CD4-positive, alpha-beta T cell (primary cell): ENCODE results near the gene H1-8. TPM values are rescaled to one million over a fixed set of nuclear protein-coding genes. Genes with fewer than 3 reads are reported as not detected.

Experiments
- ATAC-seq: fragments of 200-7000 bp; cut with Tn5 transposase; one replicate; pipeline ENCODE4 v1.10.0; 2022; ENCODE audit warnings: mild to moderate bottlenecking; ENCODE audit not compliant: poor library complexity
- CTCF ChIA-PET: fragments of 350-600 bp; sonication (Branson Sonifier 250); formaldehyde crosslinking; loops from one replicate; lab custom pipeline; 2021; ENCODE audit warnings: antibody characterized with exemption, inconsistent platforms; lab: Charles Lee
- POLR2A ChIA-PET: fragments of 350-600 bp; sonication (Branson Sonifier 250); formaldehyde crosslinking; loops from one replicate; lab custom pipeline; 2021; ENCODE audit warnings: antibody characterized with exemption, inconsistent platforms; lab: Charles Lee
- DNase-seq, 14 experiments: peaks; one replicate each; pipeline ENCODE4 v3.0.0-alpha.2; 2013 to 2020; ENCODE audit warnings: mixed read lengths in 2 of 14
- H3K27ac ChIP-seq, 2 donors: one replicate each; pipeline versions ENCODE4 v1.5.1 to v1.7.0; 2013; ENCODE audit warnings: low read length in 2 of 2, low read depth in 1 of 2, mild to moderate bottlenecking in 1 of 2
- H3K27me3 ChIP-seq, 2 experiments: 1 replicate in 1 of 2; 2 replicates in 1 of 2; pipeline versions ENCODE4 v1.6.1 to v1.7.0; 2013; ENCODE audit warnings: low read length in 2 of 2, control low read depth in 1 of 2, mild to moderate bottlenecking in 1 of 2, moderate library complexity in 1 of 2; ENCODE audit not compliant: insufficient read depth in 2 of 2, control insufficient read depth in 1 of 2
- H3K36me3 ChIP-seq: one replicate; pipeline ENCODE4 v1.6.1; 2013; ENCODE audit warnings: low read length, control low read depth; ENCODE audit not compliant: insufficient read depth
- H3K4me1 ChIP-seq: one replicate; pipeline ENCODE4 v1.6.1; 2013; ENCODE audit warnings: low read length, control low read depth; ENCODE audit not compliant: insufficient read depth
- H3K4me3 ChIP-seq: one replicate; pipeline ENCODE4 v1.5.1; 2013; ENCODE audit warnings: mild to moderate bottlenecking, low read length, moderate library complexity
- H3K9me3 ChIP-seq, 2 experiments: 1 replicate in 1 of 2; 2 replicates in 1 of 2; pipeline versions ENCODE4 v1.6.1 to v1.7.0; 2013; ENCODE audit warnings: low read length in 2 of 2, mild to moderate bottlenecking in 2 of 2, control low read depth in 1 of 2, moderate library complexity in 1 of 2; ENCODE audit not compliant: control insufficient read depth in 1 of 2, insufficient read depth in 1 of 2
- H3K27ac Mint-ChIP-seq: one replicate; pipeline ENCODE4 v1.8.0; 2020; ENCODE audit warnings: mixed read lengths
- H3K27me3 Mint-ChIP-seq: one replicate; pipeline ENCODE4 v1.8.0; 2021; ENCODE audit warnings: mixed read lengths
- H3K36me3 Mint-ChIP-seq: one replicate; pipeline ENCODE4 v1.8.0; 2021; ENCODE audit warnings: low read depth, mixed read lengths
- H3K4me1 Mint-ChIP-seq: one replicate; pipeline ENCODE4 v1.8.0; 2021; ENCODE audit warnings: low read depth, mixed read lengths
- H3K4me3 Mint-ChIP-seq: one replicate; pipeline ENCODE4 v1.8.0; 2020; ENCODE audit warnings: mild to moderate bottlenecking, mixed read lengths
- H3K9me3 Mint-ChIP-seq: one replicate; pipeline ENCODE4 v1.8.0; 2020; ENCODE audit warnings: mixed read lengths
- intact Hi-C, 2 experiments: fragments of 100-400 bp; cut with DNase I in 1 of 2; cut with micrococcal nuclease in 1 of 2; formaldehyde crosslinking; loops; one replicate each; pipeline versions ENCODE4 v1.15.1 to v1.9.0; 2023 to 2025; cut with DNase I, micrococcal nuclease
- total RNA-seq, 174 experiments: library from RNA in 2 of 174; stranded (reverse) in 2 of 174; gene quantifications; one replicate each; pipeline ENCODE4 v1.2.3 and lab custom pipeline; 2021 to 2026
- TF ChIP-seq, protein P1 (sequence below): fragments of 200-600 bp; IDR thresholded peaks from one replicate; pipeline ENCODE4 v1.8.0; 2022; ENCODE audit warnings: antibody characterized with exemption, mild to moderate bottlenecking

The H1-8 gene
- total RNA-seq, 2 experiments from 2014 or later, result not detected

- intact Hi-C loops, result no loop called here
- DNase-seq (peak in 2 of 14 experiments; percentile 69 to 77), ATAC-seq (no peak)
- peaks cover 0 to 2% of the 10 kb centered on the region in 2 experiments for H3K27me3 ChIP-seq
- peaks cover 46% of the 10 kb centered on the region for H3K4me1 ChIP-seq
- H3K4me3 Mint-ChIP-seq, result no peak overlapping the region
- ChIA-PET POLR2A (no interaction called here), CTCF (no interaction called here)
- H3K27me3 Mint-ChIP-seq, result peaks cover 13% of the 10 kb centered on the region
- H3K4me1 Mint-ChIP-seq, result peaks cover 19% of the 10 kb centered on the region
- H3K27ac Mint-ChIP-seq, result no peak overlapping the region
- TF ChIP-seq, protein P1, sequence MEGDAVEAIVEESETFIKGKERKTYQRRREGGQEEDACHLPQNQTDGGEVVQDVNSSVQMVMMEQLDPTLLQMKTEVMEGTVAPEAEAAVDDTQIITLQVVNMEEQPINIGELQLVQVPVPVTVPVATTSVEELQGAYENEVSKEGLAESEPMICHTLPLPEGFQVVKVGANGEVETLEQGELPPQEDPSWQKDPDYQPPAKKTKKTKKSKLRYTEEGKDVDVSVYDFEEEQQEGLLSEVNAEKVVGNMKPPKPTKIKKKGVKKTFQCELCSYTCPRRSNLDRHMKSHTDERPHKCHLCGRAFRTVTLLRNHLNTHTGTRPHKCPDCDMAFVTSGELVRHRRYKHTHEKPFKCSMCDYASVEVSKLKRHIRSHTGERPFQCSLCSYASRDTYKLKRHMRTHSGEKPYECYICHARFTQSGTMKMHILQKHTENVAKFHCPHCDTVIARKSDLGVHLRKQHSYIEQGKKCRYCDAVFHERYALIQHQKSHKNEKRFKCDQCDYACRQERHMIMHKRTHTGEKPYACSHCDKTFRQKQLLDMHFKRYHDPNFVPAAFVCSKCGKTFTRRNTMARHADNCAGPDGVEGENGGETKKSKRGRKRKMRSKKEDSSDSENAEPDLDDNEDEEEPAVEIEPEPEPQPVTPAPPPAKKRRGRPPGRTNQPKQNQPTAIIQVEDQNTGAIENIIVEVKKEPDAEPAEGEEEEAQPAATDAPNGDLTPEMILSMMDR, result no peak
- H3K9me3 ChIP-seq, result no peaks in the 10 kb centered on the region
- no peaks in the 10 kb centered on the region for H3K36me3 ChIP-seq
- H3K4me3 ChIP-seq, result no peak overlapping the region
- no peak overlapping the region for H3K27ac ChIP-seq
- no peaks in the 10 kb centered on the region for H3K9me3 Mint-ChIP-seq
- H3K36me3 Mint-ChIP-seq, result no peaks in the 10 kb centered on the region
Observed at GRCh38 chr3:129599607-129600006, 56.6 kb downstream of the H1-8 start.

- ATAC-seq, result no peak
- H3K36me3 ChIP-seq, result no peaks in the 10 kb centered on the region
- H3K4me1 ChIP-seq, result peaks cover 46% of the 10 kb centered on the region
- no peak overlapping the region for H3K27ac ChIP-seq
- peaks cover 16% of the 10 kb centered on the region for H3K4me1 Mint-ChIP-seq
- no peak overlapping the region for H3K4me3 Mint-ChIP-seq
- H3K4me3 ChIP-seq, result no peak overlapping the region
- intact Hi-C loops, result no loop called here
- no peaks in the 10 kb centered on the region for H3K9me3 Mint-ChIP-seq
- H3K27me3 ChIP-seq, result peaks cover 0 to 5% of the 10 kb centered on the region in 2 experiments
- POLR2A ChIA-PET, result interaction anchor here (1.5 kb wide), 1 partner anchor 23 kb away, joined by 3 read pairs; no protein-coding TSS in a partner anchor
- CTCF ChIA-PET, result no interaction called here
- DNase-seq, result no peak
- no peaks in the 10 kb centered on the region for H3K36me3 Mint-ChIP-seq
- H3K9me3 ChIP-seq, result no peaks in the 10 kb centered on the region
- H3K27me3 Mint-ChIP-seq, result peaks cover 15% of the 10 kb centered on the region
- TF ChIP-seq, protein P1, result no peak
- H3K27ac Mint-ChIP-seq, result no peak overlapping the region
Observed at GRCh38 chr3:129600348-129600747, 57.4 kb downstream of the H1-8 start.

Other genes starting within 250 kb of the H1-8 start
- 1 to 10 TPM; 3.2 to 3.4 TPM for gene EFCAB12, start 114.5 kb upstream of the H1-8 start, total RNA-seq
- gene MBD4, start 103.2 kb upstream of the H1-8 start, total RNA-seq, result 10 to 100 TPM; 62.0 to 63.9 TPM
- gene IFT122, start 103.0 kb upstream of the H1-8 start, total RNA-seq, result 10 to 100 TPM; 22.7 to 26.7 TPM
- gene RHO, start 14.5 kb upstream of the H1-8 start, total RNA-seq, result not detected
- gene PLXND1, start 63.5 kb downstream of the H1-8 start, total RNA-seq, result 10 to 100 TPM; 61.7 to 62.5 TPM